HG03575 (cell line): Measurements from ENCODE around the gene CEP72.
"Not testable (repeated sequence)": the region's sequence is repeated elsewhere in the genome, so short reads cannot be mapped to it uniquely, and the experiment has no call there.

ENCODE experiments used
- ATAC-seq: cut with Tn5 transposase; IDR thresholded peaks from one replicate; pipeline ENCODE4 v1.9.1; 2021; ENCODE audit not compliant: unreplicated experiment, insufficient number of reproducible peaks, low FRiP score; ENCODE audit errors: extremely low read depth

The CEP72 gene

GRCh38 chr5:593511-593910 lies 18.6 kb upstream of the CEP72 start:
- ATAC-seq, result no peak

GRCh38 chr5:594226-594860 lies 17.8 kb upstream of the CEP72 start:
- no peak for ATAC-seq

GRCh38 chr5:595285-595875 lies 16.8 kb upstream of the CEP72 start:
- no peak for ATAC-seq

GRCh38 chr5:597871-598563 lies 14.1 kb upstream of the CEP72 start:
- ATAC-seq, result no peak

GRCh38 chr5:598564-598890 lies 13.6 kb upstream of the CEP72 start:
- ATAC-seq, result no peak

- ATAC-seq, result no peak
Observed at GRCh38 chr5:600886-601541, 11.1 kb upstream of the CEP72 start.

- no peak for ATAC-seq
Observed at GRCh38 chr5:601771-602465, 10.2 kb upstream of the CEP72 start.

- ATAC-seq, result no peak
Observed at GRCh38 chr5:602466-603035, 9.6 kb upstream of the CEP72 start.

GRCh38 chr5:603081-603998 lies 8.8 kb upstream of the CEP72 start:
- ATAC-seq, result no peak

GRCh38 chr5:604391-604831 lies 7.7 kb upstream of the CEP72 start:
- no peak for ATAC-seq

- ATAC-seq, result not testable (repeated sequence)
Observed at GRCh38 chr5:605090-605489, 7.0 kb upstream of the CEP72 start.

GRCh38 chr5:606061-606460 lies 6.1 kb upstream of the CEP72 start:
- ATAC-seq, result no peak

- ATAC-seq, result no peak
Observed at GRCh38 chr5:606526-607399, 5.4 kb upstream of the CEP72 start.

- ATAC-seq, result no peak
Observed at GRCh38 chr5:607541-608428, 4.4 kb upstream of the CEP72 start.

- ATAC-seq, result no peak
Observed at GRCh38 chr5:608429-609370, 3.4 kb upstream of the CEP72 start.
